HG03280 (cell line): Measurements from ENCODE around the gene ETDC.
"Not testable (repeated sequence)": the region's sequence is repeated elsewhere in the genome, so short reads cannot be mapped to it uniquely, and the experiment has no call there.

Source experiments
- ATAC-seq: cut with Tn5 transposase; IDR thresholded peaks from one replicate; pipeline ENCODE4 v1.9.1; 2021; ENCODE audit warnings: mild to moderate bottlenecking, moderate library complexity; ENCODE audit not compliant: unreplicated experiment

ETDC gene

GRCh38 chrX:135309430-135309923 lies at the start of gene ETDC:
ETDC (plus strand) TSS chrX:135309480; CDS start chrX:135309480, 0 bp downstream.
- ATAC-seq, result no peak

DNA sequence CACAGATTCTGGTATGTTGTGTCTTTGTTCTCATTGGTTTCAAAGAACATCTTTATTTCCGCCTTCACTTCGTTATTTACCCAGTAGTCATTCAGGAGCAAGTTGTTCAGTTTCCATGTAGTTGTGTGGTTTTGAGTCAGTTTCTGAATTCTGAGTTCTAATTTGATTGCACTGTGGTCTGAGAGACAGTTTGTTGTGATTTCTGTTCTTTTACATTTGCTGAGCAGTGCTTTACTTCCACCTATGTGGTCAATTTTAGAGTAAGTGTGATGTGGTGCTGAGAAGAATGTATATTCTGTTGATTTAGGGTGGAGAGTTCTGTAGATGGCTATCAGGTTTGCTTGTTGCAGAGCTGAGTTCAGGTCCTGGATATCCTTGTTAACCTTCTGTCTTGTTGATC lies 48.3 kb upstream of the ETDC start:
- not testable (repeated sequence) for ATAC-seq

DNA sequence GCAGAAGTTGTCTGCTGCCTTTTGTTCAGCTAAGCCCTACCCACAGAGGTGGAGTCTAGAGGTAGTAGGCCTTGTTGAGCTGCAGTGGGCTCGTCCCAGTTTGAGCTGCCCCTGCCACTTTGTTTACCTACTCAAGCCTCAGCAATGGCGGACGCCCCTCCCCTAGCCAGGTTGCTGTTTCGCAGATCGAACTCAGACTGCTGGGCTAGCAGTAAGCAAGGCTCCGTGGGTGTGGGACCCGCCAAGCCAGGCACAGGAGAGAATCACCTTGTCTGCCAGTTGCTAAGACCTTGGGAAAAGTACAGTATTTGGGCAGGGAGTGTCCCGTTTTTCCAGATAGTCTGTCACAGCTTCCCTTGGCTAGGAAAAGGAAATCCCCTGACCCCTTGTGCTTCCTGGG lies 45.9 kb upstream of the ETDC start:
- not testable (repeated sequence) for ATAC-seq

DNA sequence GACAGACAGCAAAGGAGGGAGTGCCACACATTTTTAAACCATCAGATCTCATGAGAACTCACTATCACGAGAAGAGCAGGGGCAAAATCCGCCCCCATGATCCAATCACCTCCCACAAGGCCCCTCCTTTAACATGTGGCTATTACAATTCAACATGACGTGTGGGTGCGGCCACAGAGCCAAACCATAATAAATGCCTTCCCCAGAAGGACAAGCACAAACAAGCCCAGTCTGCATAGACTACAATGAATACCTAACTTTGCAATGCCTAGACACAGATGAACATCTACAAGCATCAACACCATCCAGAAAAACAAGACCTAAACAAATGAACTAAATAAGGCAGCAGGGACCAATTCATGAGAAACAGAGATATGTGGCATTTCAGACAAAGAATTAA lies 45.1 kb upstream of the ETDC start:
- ATAC-seq, result no peak

DNA sequence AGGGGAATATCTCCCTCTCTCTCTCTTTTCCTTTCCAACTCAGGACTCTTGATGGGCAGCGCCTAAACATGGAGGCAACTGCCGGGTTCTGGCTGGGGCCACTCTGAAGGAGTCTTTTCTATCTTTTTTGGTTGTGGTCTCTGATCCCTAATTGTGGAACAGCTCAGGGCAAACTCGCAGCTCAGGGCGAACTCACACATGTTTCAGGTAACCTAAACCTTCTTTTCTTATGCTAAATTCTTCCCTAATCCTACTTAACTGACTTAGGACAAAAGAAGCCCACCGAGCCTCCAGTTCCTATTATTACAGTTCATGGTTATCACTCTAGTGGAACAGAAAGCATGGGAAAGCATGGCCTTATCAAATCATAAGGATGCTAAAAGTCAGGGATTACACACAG lies 36.1 kb upstream of the ETDC start:
- ATAC-seq, result no peak

DNA sequence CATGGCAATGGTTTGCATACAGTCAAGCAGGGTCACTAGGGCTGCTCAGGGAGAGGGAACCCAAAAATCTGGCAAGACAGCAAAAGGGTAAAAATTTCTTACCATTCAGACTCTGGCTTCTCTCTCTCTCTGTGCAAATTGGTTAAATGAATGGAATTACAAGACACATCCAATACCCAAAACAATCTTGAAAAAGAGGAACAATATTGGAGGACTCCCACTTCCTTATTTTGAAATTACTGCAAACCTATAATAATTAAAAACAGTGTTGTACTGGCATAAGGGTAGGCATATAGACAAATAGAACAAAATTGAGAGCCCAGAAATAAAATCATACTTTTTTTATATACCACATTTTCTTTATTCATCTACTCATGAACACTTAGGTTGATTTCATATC lies 33.3 kb upstream of the ETDC start:
- no peak for ATAC-seq

- ATAC-seq, result no peak
These were observed 21.9 kb upstream of the ETDC start for GRCh38 chrX:135287266-135287823.

DNA sequence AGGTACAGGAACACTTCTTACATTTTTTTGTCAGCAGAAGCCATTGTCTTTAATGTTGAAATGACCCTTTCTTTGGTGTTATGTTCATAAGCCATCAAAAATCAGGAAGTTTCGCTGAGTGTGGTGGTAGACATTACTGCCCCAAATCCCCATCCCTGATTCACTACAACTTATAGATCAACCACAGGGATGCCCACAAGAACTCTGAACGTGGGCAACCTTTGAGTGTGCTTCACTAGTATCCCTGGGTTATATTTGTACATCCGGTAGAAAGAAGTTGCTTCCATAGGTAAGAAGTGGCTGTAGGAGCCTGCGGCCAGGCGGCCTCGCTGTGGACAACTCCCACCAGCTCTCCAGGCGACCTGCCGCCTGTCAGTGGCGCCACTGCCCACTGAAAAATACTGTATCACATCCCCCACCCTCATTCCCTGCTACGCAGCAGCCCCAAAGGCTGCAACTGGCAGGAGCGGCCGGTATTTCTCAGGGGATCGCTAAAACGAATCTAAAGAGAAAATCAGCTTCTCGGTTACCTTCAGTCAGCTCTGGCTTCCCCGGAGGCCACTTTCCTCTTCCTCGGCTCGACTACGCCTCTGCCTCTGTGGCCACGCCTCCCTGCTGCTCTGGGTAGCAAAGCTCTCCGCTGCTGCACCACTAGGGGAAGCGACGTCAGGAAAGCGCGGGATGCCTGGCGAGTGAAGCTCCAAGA lies 13.9 kb upstream of the ETDC start:
- peak; percentile 100 for ATAC-seq

GRCh38 chrX:135295944-135296305 lies 13.4 kb upstream of the ETDC start:
- ATAC-seq, result peak; percentile 51

DNA sequence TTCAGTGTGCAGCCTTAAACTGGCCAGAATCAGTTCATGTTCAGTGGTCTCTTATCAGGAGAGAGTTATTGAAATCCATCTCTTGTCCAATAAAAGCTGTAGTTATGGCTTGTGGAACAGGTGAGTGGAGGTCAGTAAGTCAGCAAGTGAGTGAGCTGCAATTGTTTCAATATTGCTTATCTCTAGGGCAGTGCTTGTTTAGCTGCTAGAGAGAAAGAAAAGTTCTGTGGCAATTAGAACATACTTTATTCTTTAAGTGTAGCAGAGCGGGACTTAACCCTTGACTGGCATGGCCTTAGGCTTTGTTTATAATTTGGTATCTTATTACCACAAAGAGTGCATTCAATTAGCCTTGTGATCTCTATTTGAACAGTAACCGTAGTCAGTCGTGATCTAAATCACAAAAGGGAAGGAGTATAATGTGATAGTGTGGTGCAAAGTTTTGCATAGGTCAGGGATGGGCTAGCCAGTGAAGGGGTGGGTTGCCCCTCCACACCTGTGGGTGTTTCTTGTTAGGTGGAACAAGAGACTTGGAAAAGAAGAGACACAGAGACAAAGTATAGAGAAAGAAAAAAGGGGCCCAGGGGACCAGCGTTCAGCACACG lies 6.9 kb upstream of the ETDC start:
- ATAC-seq, result no peak

DNA sequence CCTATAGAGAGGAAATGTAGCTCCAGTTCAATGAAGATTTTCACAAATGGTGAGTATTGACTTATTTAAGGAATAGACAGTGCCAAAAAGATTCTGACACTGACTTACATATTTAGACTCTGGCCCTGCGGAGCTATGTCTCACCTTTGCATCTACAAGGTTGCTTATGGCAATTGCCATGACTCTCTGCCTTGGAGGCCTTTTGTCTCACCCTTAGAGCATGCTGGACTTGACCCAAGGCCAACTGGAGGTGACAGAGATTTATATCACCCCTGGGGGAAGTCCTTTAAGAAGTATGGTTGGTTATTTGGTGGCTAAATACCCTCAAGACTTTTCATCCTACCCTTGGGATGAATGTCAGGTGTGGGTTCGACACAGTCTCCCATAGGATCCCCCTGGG lies 4.5 kb upstream of the ETDC start:
- no peak for ATAC-seq

DNA sequence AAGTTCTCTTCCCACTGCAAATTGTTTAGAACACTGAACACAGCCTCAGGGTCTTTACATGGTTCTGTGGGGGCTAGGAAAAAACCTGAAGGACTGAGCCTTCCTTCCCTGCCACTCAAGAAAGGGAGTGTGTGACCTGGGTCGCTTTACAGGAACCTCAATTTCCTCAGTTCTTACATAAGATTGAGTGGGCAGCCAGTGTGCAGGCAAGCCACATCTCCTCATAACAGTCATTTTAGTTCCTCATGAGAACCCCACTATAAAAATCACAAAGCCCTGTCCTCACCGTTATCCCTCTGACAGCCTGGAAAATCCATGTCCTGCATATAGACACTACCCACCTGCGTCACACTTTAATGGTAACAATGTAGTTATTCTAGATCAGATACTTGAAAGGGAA lies 2.1 kb upstream of the ETDC start:
- no peak for ATAC-seq

GRCh38 chrX:135308345-135308855 lies 880 bp upstream of the ETDC start:
- no peak for ATAC-seq

DNA sequence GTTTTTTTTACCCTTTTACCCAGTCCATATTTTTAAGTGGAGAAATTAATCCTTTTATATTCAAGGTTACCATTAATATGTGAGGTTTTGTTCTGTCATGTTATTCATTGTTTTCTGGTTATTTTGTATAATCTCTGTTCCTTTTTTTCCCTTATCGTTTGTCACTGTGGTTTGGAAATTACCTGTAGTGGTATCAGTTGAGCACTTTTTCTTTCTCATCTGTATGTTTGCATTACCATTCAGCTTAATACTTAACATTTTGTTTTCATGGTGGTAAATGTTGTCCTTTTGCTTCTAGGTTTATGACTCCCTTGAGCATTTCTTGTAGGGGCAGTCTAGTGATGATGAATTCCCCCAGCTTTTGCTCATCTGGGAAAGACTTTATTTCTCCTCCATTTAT lies 6.6 kb downstream of the ETDC start:
- ATAC-seq, result no peak

- no peak for ATAC-seq
These were observed 15.2 kb downstream of the ETDC start for GRCh38 chrX:135324463-135324862.

DNA sequence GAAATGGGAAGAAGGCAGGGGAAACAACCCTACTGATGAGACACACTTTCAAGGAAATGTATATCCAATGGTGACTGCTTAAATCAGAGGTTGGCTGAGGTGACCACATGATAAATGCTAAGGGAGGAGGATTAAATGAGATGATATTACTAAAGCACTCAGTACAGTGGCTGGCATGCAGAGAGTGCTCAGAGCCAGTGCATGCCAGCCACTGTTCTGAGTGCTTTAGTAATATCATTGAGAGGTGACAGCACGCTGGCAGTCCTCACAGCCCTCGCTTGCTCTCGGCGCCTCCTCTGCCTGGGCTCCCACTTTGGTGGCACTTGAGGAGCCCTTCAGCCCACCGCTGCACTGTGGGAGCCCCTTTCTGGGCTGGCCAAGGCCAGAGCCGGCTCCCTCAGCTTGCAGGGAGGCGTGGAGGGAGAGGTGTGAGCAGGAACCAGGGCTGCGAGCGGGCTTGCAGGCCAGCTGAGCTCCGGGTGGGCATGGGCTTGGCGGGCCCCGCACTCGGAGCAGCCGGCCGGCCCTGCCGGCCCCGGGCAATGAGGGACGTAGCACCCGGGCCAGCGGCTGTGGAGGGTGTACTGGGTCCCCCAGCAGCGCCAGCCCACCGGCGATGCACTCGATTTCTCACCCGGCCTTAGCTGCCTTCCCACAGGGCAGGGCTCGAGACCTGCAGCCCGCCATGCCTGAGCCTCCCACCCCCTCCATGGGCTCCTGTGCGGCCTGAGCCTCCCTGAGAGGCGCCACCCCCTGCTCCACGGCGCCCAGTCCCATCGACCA lies 15.9 kb downstream of the ETDC start:
- ATAC-seq, result not testable (repeated sequence)

DNA sequence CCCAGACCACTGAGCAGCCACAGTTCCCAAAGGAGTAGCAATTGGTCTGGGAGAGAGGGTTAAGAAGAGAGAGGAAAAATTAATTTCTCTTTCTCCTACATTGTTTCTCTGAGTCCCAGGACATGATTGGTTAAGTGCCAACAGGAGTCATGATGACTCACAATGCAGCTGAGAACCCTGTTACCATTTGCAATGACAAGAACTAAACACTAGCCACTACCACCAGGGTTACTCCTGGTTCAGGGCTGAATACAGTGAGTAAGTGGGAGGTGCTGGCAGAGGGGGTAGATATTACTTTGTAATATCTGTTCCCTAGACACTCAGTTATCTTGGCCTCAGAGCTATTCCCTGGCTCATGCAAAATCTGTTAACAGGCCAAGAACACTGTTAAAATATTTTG lies 18.0 kb downstream of the ETDC start:
- ATAC-seq, result no peak

- ATAC-seq, result no peak
These were observed 19.2 kb downstream of the ETDC start for GRCh38 chrX:135328421-135329005.

DNA sequence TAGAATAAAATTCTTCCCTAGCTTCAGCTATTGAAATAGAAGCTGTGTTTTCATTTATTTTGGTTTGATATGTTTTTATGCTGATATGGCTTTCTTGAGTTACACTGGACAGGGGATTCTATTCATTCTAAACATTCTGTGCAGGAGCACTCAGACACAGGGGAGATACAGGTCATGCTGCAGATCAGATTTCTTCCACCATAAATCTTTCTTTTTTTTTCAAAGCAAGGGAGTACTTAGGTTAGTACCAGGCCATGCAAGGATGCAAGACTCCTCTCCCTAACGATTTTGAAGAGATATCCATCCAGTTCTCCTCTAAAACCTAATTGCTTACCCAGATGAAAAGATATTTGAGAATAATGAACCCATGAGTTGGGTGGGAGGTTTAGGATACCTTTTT lies 21.4 kb downstream of the ETDC start:
- ATAC-seq, result no peak

DNA sequence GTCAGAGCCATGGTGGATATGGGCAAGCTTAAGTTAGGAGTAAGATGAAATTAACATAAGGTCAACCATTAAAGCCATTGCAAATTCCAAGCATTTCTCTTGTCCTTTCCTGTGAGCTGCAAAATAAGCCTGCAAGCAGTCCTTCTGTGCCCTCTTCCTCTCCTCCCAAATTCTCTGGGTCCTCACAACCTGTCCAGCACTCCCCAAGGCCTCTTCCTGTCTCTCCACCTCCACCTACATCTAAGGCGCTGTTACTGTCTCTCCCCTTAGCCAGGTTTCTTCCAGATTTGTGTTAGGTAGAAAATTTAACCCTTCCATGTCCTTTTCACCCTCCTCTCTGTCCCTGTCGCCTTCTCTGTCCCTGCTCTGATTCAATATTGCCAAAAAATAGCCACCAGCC lies 22.2 kb downstream of the ETDC start:
- ATAC-seq, result no peak

DNA sequence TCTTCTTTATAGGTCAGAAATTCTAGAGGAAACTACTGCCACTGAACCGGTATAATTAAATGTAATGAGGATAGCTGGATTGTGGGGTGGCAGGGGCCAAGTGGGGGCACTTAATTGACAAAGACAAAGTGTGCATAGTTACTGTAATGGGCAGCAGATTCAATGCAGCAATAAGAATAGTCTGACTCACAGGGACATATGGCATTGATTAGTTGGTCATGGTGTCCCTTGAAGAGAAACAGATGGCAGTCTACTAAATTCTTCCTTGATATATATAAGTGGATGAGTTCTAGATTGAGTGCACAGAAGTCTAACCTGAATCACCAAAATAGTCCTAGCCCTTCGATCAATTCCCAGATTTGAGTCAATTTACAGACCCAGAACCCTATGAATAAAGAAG lies 31.6 kb downstream of the ETDC start:
- no peak for ATAC-seq
